Measurements from ENCODE around the gene TRIM47.

Gene TRIM47

GRCh38 chr17:75827308-75828075 lies 50.9 kb downstream of the TRIM47 start:
- peaks cover 31% of the 10 kb centered on the region for H3K36me3 Mint-ChIP-seq
- H3K9me3 Mint-ChIP-seq, result no peaks in the 10 kb centered on the region
- peak overlapping the region; percentile 18 for H3K4me3 Mint-ChIP-seq
- CTCF ChIA-PET, result interaction anchor here (0.8 to 7.5 kb wide), 15 partner anchors 10 to 74 kb away, joined by 3 to 59 read pairs (median 7); partner anchors contain the start of genes GALK1 and UNC13D
- peaks cover 29% of the 10 kb centered on the region for H3K4me1 Mint-ChIP-seq
- peak; percentile 77 for DNase-seq
- peak overlapping the region; percentile 90 for H3K27ac Mint-ChIP-seq
- no peaks in the 10 kb centered on the region for H3K27me3 Mint-ChIP-seq

GRCh38 chr17:75826561-75827307 lies 51.6 kb downstream of the TRIM47 start:
- Mint-ChIP-seq H3K27ac (peak overlapping the region; percentile 39), H3K36me3 (peaks cover 26% of the 10 kb centered on the region), H3K27me3 (no peaks in the 10 kb centered on the region), H3K4me1 (peaks cover 31% of the 10 kb centered on the region), H3K9me3 (no peaks in the 10 kb centered on the region), H3K4me3 (no peak overlapping the region)
- no peak for DNase-seq
- CTCF ChIA-PET, result interaction anchor here (0.8 to 7.5 kb wide), 16 partner anchors 9 to 75 kb away, joined by 3 to 59 read pairs (median 7); partner anchors contain the start of genes GALK1 and UNC13D

- H3K27ac Mint-ChIP-seq, result peak overlapping the region; percentile 37
- no peak for DNase-seq
- H3K4me1 Mint-ChIP-seq, result peaks cover 36% of the 10 kb centered on the region
- no peak overlapping the region for H3K4me3 Mint-ChIP-seq
- peaks cover 27% of the 10 kb centered on the region for H3K36me3 Mint-ChIP-seq
- CTCF ChIA-PET, result interaction anchor here (0.8 to 7.5 kb wide), 10 partner anchors 20 to 75 kb away, joined by 3 to 59 read pairs (median 9); partner anchors contain the start of genes GALK1 and UNC13D
- no peaks in the 10 kb centered on the region for H3K9me3 Mint-ChIP-seq
- no peaks in the 10 kb centered on the region for H3K27me3 Mint-ChIP-seq
These were observed 52.5 kb downstream of the TRIM47 start for GRCh38 chr17:75825748-75826370.

GRCh38 chr17:75825149-75825552 lies 53.2 kb downstream of the TRIM47 start:
- Mint-ChIP-seq H3K27me3 (no peaks in the 10 kb centered on the region), H3K9me3 (no peaks in the 10 kb centered on the region), H3K27ac (peak overlapping the region; percentile 37), H3K36me3 (peaks cover 27% of the 10 kb centered on the region), H3K4me3 (no peak overlapping the region), H3K4me1 (peaks cover 36% of the 10 kb centered on the region)
- no peak for DNase-seq
- CTCF ChIA-PET, result interaction anchor here (0.8 to 7.5 kb wide), 5 partner anchors 21 to 74 kb away, joined by 3 to 59 read pairs (median 7); partner anchors contain the start of genes GALK1 and UNC13D

- peaks cover 25% of the 10 kb centered on the region for H3K36me3 Mint-ChIP-seq
- no peak overlapping the region for H3K4me3 Mint-ChIP-seq
- H3K27ac Mint-ChIP-seq, result no peak overlapping the region
- H3K27me3 Mint-ChIP-seq, result no peaks in the 10 kb centered on the region
- peaks cover 36% of the 10 kb centered on the region for H3K4me1 Mint-ChIP-seq
- H3K9me3 Mint-ChIP-seq, result no peaks in the 10 kb centered on the region
- DNase-seq, result no peak
- CTCF ChIA-PET, result interaction anchor here (1.7 to 7.5 kb wide), 3 partner anchors 21 to 60 kb away, joined by 4 to 59 read pairs (median 55); partner anchors contain the start of genes GALK1 and UNC13D
These were observed 53.7 kb downstream of the TRIM47 start for GRCh38 chr17:75824666-75825065.

Data from activated naive CD4-positive, alpha-beta T cell treated with anti-CD3 and anti-CD28 coated beads, Interleukin-2, amount 10 ng/mL, durations not matched to agents 7 days and 5 days (primary cell).